Choroid plexus epithelial cell (primary cell): ENCODE measurements around the gene DTL.

Experiments
- DNase-seq: peaks from one replicate; pipeline ENCODE4 v3.0.0-alpha.2; 2010; ENCODE audit warnings: low read depth
- H3K4me3 ChIP-seq: 2 replicates; pipeline ENCODE4 v1.5.1; 2011; ENCODE audit warnings: low read depth, mild to moderate bottlenecking, control low read depth, low read length, moderate library complexity
- CTCF ChIP-seq: conservative IDR thresholded peaks from 2 replicates; pipeline ENCODE4 v1.5.1; 2011; ENCODE audit warnings: low read depth, mild to moderate bottlenecking, control low read depth, inconsistent platforms, low read length, moderate library complexity

DTL gene

GRCh38 chr1:212074313-212074712, 38.8 kb downstream of the DTL start:
- H3K4me3 ChIP-seq = no peak overlapping the region
- TF ChIP-seq CTCF = no peak
- no peak for DNase-seq

- no peak for DNase-seq
- H3K4me3 ChIP-seq = no peak overlapping the region
- no peak for TF ChIP-seq CTCF
Measured at GRCh38 chr1:212074856-212075255, 39.3 kb downstream of the DTL start.

GRCh38 chr1:212077028-212077427, 41.5 kb downstream of the DTL start:
- DNase-seq = peak; percentile 5
- TF ChIP-seq CTCF = no peak
- H3K4me3 ChIP-seq = no peak overlapping the region

GRCh38 chr1:212078826-212079225, 43.3 kb downstream of the DTL start:
- H3K4me3 ChIP-seq = no peak overlapping the region
- DNase-seq = no peak
- TF ChIP-seq CTCF = no peak

- DNase-seq = no peak
- no peak overlapping the region for H3K4me3 ChIP-seq
- no peak for TF ChIP-seq CTCF
Measured at GRCh38 chr1:212082765-212083406, 47.3 kb downstream of the DTL start.

GRCh38 chr1:212089560-212090163, 54.1 kb downstream of the DTL start:
- H3K4me3 ChIP-seq = no peak overlapping the region
- no peak for DNase-seq
- no peak for TF ChIP-seq CTCF

- DNase-seq = no peak
- H3K4me3 ChIP-seq = no peak overlapping the region
- no peak for TF ChIP-seq CTCF
Measured at GRCh38 chr1:212091438-212092121, 56.0 kb downstream of the DTL start.
